Transverse colon (tissue), 4 donors: ENCODE measurements around the gene SPARCL1.

Experiments used
- CTCF ChIP-seq, 5 experiments: fragments of 200-600 bp in 3 of 5; fragments of 450-650 bp in 2 of 5; sonication (generic) in 3 of 5; IDR thresholded peaks; 1 replicate in 2 of 5; 2 replicates in 3 of 5; pipeline ENCODE4 v1.5.1; 2016 to 2017; ENCODE audit warnings: antibody characterized with exemption in 5 of 5, inconsistent platforms in 3 of 5, mild to moderate bottlenecking in 2 of 5, moderate library complexity in 1 of 5
- POLR2AphosphoS5 ChIP-seq, 3 donors: sonication (generic); formaldehyde crosslinking; IDR thresholded peaks; one replicate each; pipeline ENCODE4 v1.6.1; 2016; ENCODE audit warnings: antibody characterized with exemption in 3 of 3

GRCh38 chr4:87427518-87427868 lies 101.7 kb downstream of the SPARCL1 start:
- TF ChIP-seq CTCF (IDR thresholded peaks at IDR 0.05) (no peak), POLR2AphosphoS5 (IDR thresholded peaks at IDR 0.05) (no peak)
